WI38 (cell line): ENCODE data around the gene NEURL3.
"Not testable (repeated sequence)": the region's sequence is repeated elsewhere in the genome, so short reads cannot be mapped to it uniquely, and the experiment has no call there.

Experiments used
- H3K4me3 ChIP-seq: 2 replicates; pipeline ENCODE4 v1.5.1; 2011; ENCODE audit warnings: low read depth, mild to moderate bottlenecking, control low read depth, low read length
- TF ChIP-seq, protein P1 (sequence below): IDR thresholded peaks from 2 replicates; pipeline ENCODE4 v1.5.1; 2012; ENCODE audit warnings: low read depth, mild to moderate bottlenecking, control low read depth, low read length

Gene NEURL3

DNA sequence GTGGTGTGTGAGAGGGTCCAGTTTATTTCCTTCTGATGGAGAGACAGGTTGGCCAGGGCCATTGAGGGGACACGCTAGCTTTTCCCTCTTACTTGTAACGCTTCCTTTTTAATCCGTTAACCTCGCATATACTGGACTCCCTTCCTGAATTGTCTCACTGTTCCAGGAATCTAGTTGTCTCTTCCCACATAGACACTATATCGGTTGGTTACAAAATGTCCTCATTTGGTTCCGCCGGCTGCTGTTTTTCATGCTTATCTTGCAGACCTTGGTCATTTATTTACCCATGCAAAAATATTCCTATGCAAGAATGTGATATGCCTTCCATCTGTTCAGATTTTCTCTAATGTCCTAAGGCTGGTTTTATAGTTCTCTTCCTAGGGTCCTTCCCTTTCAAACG, 35.0 kb downstream of the NEURL3 start:
- no peak overlapping the region for H3K4me3 ChIP-seq
- TF ChIP-seq, protein P1, sequence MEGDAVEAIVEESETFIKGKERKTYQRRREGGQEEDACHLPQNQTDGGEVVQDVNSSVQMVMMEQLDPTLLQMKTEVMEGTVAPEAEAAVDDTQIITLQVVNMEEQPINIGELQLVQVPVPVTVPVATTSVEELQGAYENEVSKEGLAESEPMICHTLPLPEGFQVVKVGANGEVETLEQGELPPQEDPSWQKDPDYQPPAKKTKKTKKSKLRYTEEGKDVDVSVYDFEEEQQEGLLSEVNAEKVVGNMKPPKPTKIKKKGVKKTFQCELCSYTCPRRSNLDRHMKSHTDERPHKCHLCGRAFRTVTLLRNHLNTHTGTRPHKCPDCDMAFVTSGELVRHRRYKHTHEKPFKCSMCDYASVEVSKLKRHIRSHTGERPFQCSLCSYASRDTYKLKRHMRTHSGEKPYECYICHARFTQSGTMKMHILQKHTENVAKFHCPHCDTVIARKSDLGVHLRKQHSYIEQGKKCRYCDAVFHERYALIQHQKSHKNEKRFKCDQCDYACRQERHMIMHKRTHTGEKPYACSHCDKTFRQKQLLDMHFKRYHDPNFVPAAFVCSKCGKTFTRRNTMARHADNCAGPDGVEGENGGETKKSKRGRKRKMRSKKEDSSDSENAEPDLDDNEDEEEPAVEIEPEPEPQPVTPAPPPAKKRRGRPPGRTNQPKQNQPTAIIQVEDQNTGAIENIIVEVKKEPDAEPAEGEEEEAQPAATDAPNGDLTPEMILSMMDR = no peak

DNA sequence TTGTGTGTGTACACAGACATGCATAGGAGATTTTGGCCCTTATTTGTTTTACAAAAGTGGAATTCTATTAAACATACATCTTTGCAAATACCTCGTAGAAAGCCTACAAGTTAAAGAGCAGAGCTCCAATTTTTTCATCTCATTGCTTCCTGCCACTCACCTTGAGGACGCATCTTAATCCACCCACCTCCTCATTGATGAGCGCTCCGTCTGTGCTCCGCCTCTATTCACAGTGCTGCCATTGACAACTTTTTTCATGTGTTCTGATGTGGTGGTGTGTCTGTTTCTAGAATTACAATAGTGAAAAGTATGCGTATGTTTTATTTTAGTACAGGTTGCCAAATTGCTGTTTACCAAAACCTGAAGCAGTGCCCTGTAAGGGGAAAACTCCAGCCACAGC, 36.3 kb downstream of the NEURL3 start:
- H3K4me3 ChIP-seq = no peak overlapping the region
- TF ChIP-seq, protein P1 = no peak

GRCh38 chr2:96464651-96465050, 40.5 kb downstream of the NEURL3 start:
- H3K4me3 ChIP-seq = no peak overlapping the region
- TF ChIP-seq, protein P1 = no peak

GRCh38 chr2:96464061-96464460, 41.1 kb downstream of the NEURL3 start:
- no peak overlapping the region for H3K4me3 ChIP-seq

DNA sequence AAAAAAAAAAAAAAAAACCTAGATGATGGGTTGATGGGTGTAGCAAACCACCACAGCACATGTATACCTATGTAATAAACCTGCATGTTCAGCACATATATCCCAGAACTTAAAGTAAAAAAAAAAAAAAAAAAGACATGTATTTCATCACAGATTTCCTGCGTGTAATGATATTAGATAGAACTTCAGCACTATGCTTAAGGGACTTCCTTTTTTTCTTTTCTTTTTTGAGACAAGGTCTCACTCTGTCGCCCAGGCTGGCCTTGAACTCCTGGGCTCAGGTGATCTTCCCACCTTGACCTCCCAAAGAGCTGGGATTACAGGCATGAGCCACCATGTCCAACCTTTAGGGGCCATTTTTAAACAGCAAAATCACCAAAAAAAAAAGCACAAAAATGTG, 42.0 kb downstream of the NEURL3 start:
- TF ChIP-seq, protein P1 = no peak
- H3K4me3 ChIP-seq = no peak overlapping the region

More at GRCh38 chr2:96464061-96464460, 41.1 kb downstream of the NEURL3 start:
- TF ChIP-seq, protein P1 = no peak

DNA sequence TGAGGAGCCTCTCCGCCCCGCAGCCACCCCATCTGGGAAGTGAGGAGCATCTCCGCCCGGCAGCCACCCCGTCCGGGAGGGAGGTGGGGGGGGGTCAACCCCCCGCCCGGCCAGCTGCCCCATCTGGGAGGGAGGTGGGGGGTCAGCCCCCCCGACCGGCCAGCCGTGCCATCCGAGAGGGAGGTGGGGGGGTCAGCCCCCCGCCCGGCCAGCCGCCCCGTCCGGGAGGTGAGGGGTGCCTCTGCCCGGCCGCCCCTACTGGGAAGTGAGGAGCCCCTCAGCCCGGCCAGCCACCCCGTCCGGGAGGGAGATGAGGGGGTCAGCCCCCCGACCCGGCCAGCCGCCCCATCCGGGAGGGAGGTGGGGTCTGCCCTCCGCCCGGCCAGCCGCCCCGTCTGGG, 43.5 kb downstream of the NEURL3 start:
- H3K4me3 ChIP-seq = not testable (repeated sequence)

DNA sequence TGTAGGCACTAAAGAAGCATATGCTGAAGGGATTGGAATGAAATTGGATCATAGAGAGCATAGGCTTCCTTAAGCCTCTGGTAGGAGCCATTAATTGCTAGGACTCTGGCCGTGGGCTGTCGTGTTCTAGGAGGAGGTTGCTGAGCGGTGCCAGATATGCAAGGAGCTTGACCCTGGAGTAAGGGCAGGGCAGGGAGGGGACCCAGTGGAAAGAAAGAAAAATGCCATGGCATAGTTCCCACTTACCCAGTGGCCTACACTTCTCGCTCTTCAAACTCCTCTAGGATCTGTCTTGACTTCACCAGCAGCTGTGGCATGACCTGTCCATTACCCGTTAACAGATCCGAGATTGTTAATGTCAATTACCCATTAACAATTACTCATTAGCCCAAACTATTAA, 53.1 kb downstream of the NEURL3 start:
- no peak overlapping the region for H3K4me3 ChIP-seq
- TF ChIP-seq, protein P1 = no peak

GRCh38 chr2:96449637-96450036, 55.5 kb downstream of the NEURL3 start:
- no peak overlapping the region for H3K4me3 ChIP-seq
- TF ChIP-seq, protein P1 = no peak
